ENCODE results near the gene S100PBP.

The S100PBP gene

GRCh38 chr1:32885676-32886003 lies 68.2 kb downstream of the S100PBP start:
- in situ Hi-C loops (cut with MboI; ENCODE audit: low sequenced_read_pairs) = loop anchor here (25.0 kb wide), 1 partner anchor 727 kb away; no protein-coding TSS in a partner anchor

- in situ Hi-C loops (cut with MboI; ENCODE audit: low sequenced_read_pairs) = loop anchor here (25.0 kb wide), 1 partner anchor 726 kb away; no protein-coding TSS in a partner anchor
Measured at GRCh38 chr1:32886004-32886827, 68.8 kb downstream of the S100PBP start, which contains the start of gene HPCA. TSS of gene HPCA (plus strand) at chr1:32886491. CDS start at chr1:32888899, 2,408 bp downstream.

GRCh38 chr1:32886828-32887414 lies 69.5 kb downstream of the S100PBP start:
- in situ Hi-C loops (cut with MboI; ENCODE audit: low sequenced_read_pairs) = loop anchor here (25.0 kb wide), 1 partner anchor 725 kb away; no protein-coding TSS in a partner anchor

GRCh38 chr1:32887623-32888022 lies 70.2 kb downstream of the S100PBP start:
- in situ Hi-C loops (cut with MboI; ENCODE audit: low sequenced_read_pairs) = loop anchor here (25.0 kb wide), 1 partner anchor 725 kb away; no protein-coding TSS in a partner anchor

GRCh38 chr1:32888134-32888533 lies 70.7 kb downstream of the S100PBP start:
- in situ Hi-C loops (cut with MboI; ENCODE audit: low sequenced_read_pairs) = loop anchor here (25.0 kb wide), 1 partner anchor 724 kb away; no protein-coding TSS in a partner anchor

- in situ Hi-C loops (cut with MboI; ENCODE audit: low sequenced_read_pairs) = loop anchor here (25.0 kb wide), 1 partner anchor 723 kb away; no protein-coding TSS in a partner anchor
Measured at GRCh38 chr1:32888677-32889420, 71.4 kb downstream of the S100PBP start.

GRCh38 chr1:32889731-32890278 lies 72.4 kb downstream of the S100PBP start:
- in situ Hi-C loops (cut with MboI; ENCODE audit: low sequenced_read_pairs) = loop anchor here (25.0 kb wide), 1 partner anchor 722 kb away; no protein-coding TSS in a partner anchor

GRCh38 chr1:32890516-32891240 lies 73.2 kb downstream of the S100PBP start:
- in situ Hi-C loops (cut with MboI; ENCODE audit: low sequenced_read_pairs) = loop anchor here (25.0 kb wide), 1 partner anchor 722 kb away; no protein-coding TSS in a partner anchor

GRCh38 chr1:32891241-32891570 lies 73.8 kb downstream of the S100PBP start:
- in situ Hi-C loops (cut with MboI; ENCODE audit: low sequenced_read_pairs) = loop anchor here (25.0 kb wide), 1 partner anchor 721 kb away; no protein-coding TSS in a partner anchor

GRCh38 chr1:32891630-32892029 lies 74.2 kb downstream of the S100PBP start:
- in situ Hi-C loops (cut with MboI; ENCODE audit: low sequenced_read_pairs) = loop anchor here (25.0 kb wide), 1 partner anchor 721 kb away; no protein-coding TSS in a partner anchor

GRCh38 chr1:32892368-32893197 lies 75.1 kb downstream of the S100PBP start:
- in situ Hi-C loops (cut with MboI; ENCODE audit: low sequenced_read_pairs) = loop anchor here (25.0 kb wide), 1 partner anchor 720 kb away; no protein-coding TSS in a partner anchor

GRCh38 chr1:32893198-32894018 lies 76.0 kb downstream of the S100PBP start:
- in situ Hi-C loops (cut with MboI; ENCODE audit: low sequenced_read_pairs) = loop anchor here (25.0 kb wide), 1 partner anchor 719 kb away; no protein-coding TSS in a partner anchor

- in situ Hi-C loops (cut with MboI; ENCODE audit: low sequenced_read_pairs) = loop anchor here (25.0 kb wide), 1 partner anchor 718 kb away; no protein-coding TSS in a partner anchor
Measured at GRCh38 chr1:32894019-32894600, 76.7 kb downstream of the S100PBP start.

- in situ Hi-C loops (cut with MboI; ENCODE audit: low sequenced_read_pairs) = loop anchor here (25.0 kb wide), 1 partner anchor 718 kb away; no protein-coding TSS in a partner anchor
Measured at GRCh38 chr1:32894681-32895080, 77.2 kb downstream of the S100PBP start.

- in situ Hi-C loops (cut with MboI; ENCODE audit: low sequenced_read_pairs) = loop anchor here (25.0 kb wide), 1 partner anchor 717 kb away; no protein-coding TSS in a partner anchor
Measured at GRCh38 chr1:32895325-32896215, 78.1 kb downstream of the S100PBP start.

- in situ Hi-C loops (cut with MboI; ENCODE audit: low sequenced_read_pairs) = loop anchor here (25.0 kb wide), 1 partner anchor 716 kb away; no protein-coding TSS in a partner anchor
Measured at GRCh38 chr1:32896451-32896850, 79.0 kb downstream of the S100PBP start.

Measured in HL-60/S4 (cell line).